ENCODE data around the gene SPATS2L.

GRCh38 chr2:200416878-200417277 is 110.4 kb downstream of the SPATS2L start:
- no peak for TF ChIP-seq EZH2 (IDR thresholded peaks at IDR 0.05; ENCODE audit: borderline replicate concordance)
- no peak for TF ChIP-seq CTCF (IDR thresholded peaks at IDR 0.05; ENCODE audit: poor library complexity)
